GM23338 (cell line): ENCODE results near the gene PRRG3. TPM values are rescaled to one million over a fixed set of nuclear protein-coding genes. Genes with fewer than 3 reads are reported as not detected.

Source experiments
- ATAC-seq: fragments of 200-7000 bp; cut with Tn5 transposase; 3 replicates; pipeline ENCODE4 v1.9.1; 2020
- DNase-seq: peaks from one replicate; pipeline ENCODE4 v3.0.0-alpha.2; 2015; ENCODE audit warnings: low spot score
- H2AFZ ChIP-seq: fragments of 200-600 bp; sonication (generic); 2 replicates; pipeline ENCODE4 v1.8.0; 2016; ENCODE audit warnings: antibody characterized with exemption, mild to moderate bottlenecking, moderate library complexity
- H3F3A ChIP-seq: fragments of 200-600 bp; sonication (generic); replicated peaks from 2 replicates; pipeline ENCODE4 v1.8.0; 2017; ENCODE audit warnings: antibody characterized with exemption, mixed run types, low read depth
- H3K27ac ChIP-seq: fragments of 200-600 bp; sonication (generic); 2 replicates; pipeline ENCODE4 v1.6.1; 2016; ENCODE audit warnings: low read depth
- H3K27me3 ChIP-seq: fragments of 200-600 bp; sonication (generic); 2 replicates; pipeline ENCODE4 v1.8.0; 2016; ENCODE audit warnings: mild to moderate bottlenecking, mixed run types, moderate library complexity; ENCODE audit not compliant: insufficient read depth
- H3K36me3 ChIP-seq: fragments of 200-600 bp; sonication (generic); 2 replicates; pipeline ENCODE4 v1.8.0; 2016; ENCODE audit warnings: mild to moderate bottlenecking; ENCODE audit not compliant: insufficient read depth
- H3K4me1 ChIP-seq: fragments of 200-600 bp; sonication (generic); 2 replicates; pipeline ENCODE4 v1.8.0; 2016; ENCODE audit warnings: mild to moderate bottlenecking, moderate library complexity; ENCODE audit not compliant: insufficient read depth
- H3K4me2 ChIP-seq: fragments of 200-600 bp; sonication (generic); 2 replicates; pipeline ENCODE4 v1.7.1; 2017; ENCODE audit warnings: mixed run types
- H3K4me3 ChIP-seq: fragments of 200-600 bp; sonication (generic); 2 replicates; pipeline ENCODE4 v1.6.1; 2016; ENCODE audit warnings: mixed run types
- H3K79me2 ChIP-seq: fragments of 200-600 bp; sonication (generic); replicated peaks from 2 replicates; pipeline ENCODE4 v1.8.0; 2017; ENCODE audit warnings: mild to moderate bottlenecking; ENCODE audit not compliant: insufficient read depth
- H3K9me2 ChIP-seq: fragments of 200-600 bp; sonication (generic); 2 replicates; pipeline ENCODE4 v1.8.0; 2017; ENCODE audit not compliant: insufficient read depth
- H4K20me1 ChIP-seq: fragments of 200-600 bp; sonication (generic); replicated peaks from 2 replicates; pipeline ENCODE4 v1.8.0; 2017; ENCODE audit warnings: mild to moderate bottlenecking; ENCODE audit not compliant: insufficient read depth
- H3K27ac Mint-ChIP-seq: 2 replicates; pipeline ENCODE4 v1.8.0; 2020; ENCODE audit warnings: inconsistent platforms, mild to moderate bottlenecking, moderate library complexity, mixed read lengths
- H3K27me3 Mint-ChIP-seq: 3 replicates; pipeline ENCODE4 v1.8.0; 2022; ENCODE audit warnings: low read depth, mild to moderate bottlenecking, moderate library complexity, mixed read lengths, inconsistent platforms; ENCODE audit not compliant: insufficient read depth, poor library complexity
- H3K36me3 Mint-ChIP-seq: 3 replicates; pipeline ENCODE4 v1.8.0; 2021; ENCODE audit warnings: low read depth, mild to moderate bottlenecking, inconsistent platforms, moderate library complexity, mixed read lengths
- H3K4me1 Mint-ChIP-seq: 3 replicates; pipeline ENCODE4 v1.8.0; 2020; ENCODE audit warnings: mild to moderate bottlenecking, inconsistent platforms, mixed read lengths
- H3K4me3 Mint-ChIP-seq: 3 replicates; pipeline ENCODE4 v1.8.0; 2021; ENCODE audit warnings: moderate library complexity, mild to moderate bottlenecking, inconsistent platforms, mixed read lengths
- H3K9me3 Mint-ChIP-seq: 3 replicates; pipeline ENCODE4 v1.8.0; 2020; ENCODE audit warnings: moderate library complexity, mild to moderate bottlenecking, inconsistent platforms, mixed read lengths
- CREB1 ChIP-seq: fragments of 250-450 bp; sonication (Bioruptor Pico); IDR thresholded peaks from 2 replicates; pipeline ENCODE4 v1.5.0; 2020; ENCODE audit warnings: low read depth, mild to moderate bottlenecking, moderate library complexity
- EZH2 ChIP-seq: fragments of 200-600 bp; sonication (generic); IDR thresholded peaks from one replicate; pipeline ENCODE4 v1.8.0; 2017; ENCODE audit warnings: antibody characterized with exemption, mild to moderate bottlenecking, low read depth; ENCODE audit not compliant: unreplicated experiment
- EZH2phosphoT487 ChIP-seq: fragments of 200-600 bp; sonication (generic); IDR thresholded peaks from one replicate; pipeline ENCODE4 v1.8.1; 2018; ENCODE audit warnings: antibody characterized with exemption; ENCODE audit not compliant: unreplicated experiment
- JUNB ChIP-seq: IDR thresholded peaks from one replicate; pipeline ENCODE4 v1.6.1; 2016; ENCODE audit warnings: antibody characterized with exemption; ENCODE audit not compliant: unreplicated experiment
- NANOG ChIP-seq: IDR thresholded peaks from 2 replicates; pipeline ENCODE4 v1.6.1; 2016; ENCODE audit warnings: antibody characterized with exemption, borderline replicate concordance
- POLR2AphosphoS5 ChIP-seq: IDR thresholded peaks from 2 replicates; pipeline ENCODE4 v1.6.1; 2016; ENCODE audit warnings: antibody characterized with exemption, low read depth
- STAT1 ChIP-seq: IDR thresholded peaks from one replicate; pipeline ENCODE4 v1.6.1; 2016; ENCODE audit warnings: antibody characterized with exemption; ENCODE audit not compliant: unreplicated experiment
- ZNF114 ChIP-seq: fragments of 250-450 bp; sonication (Bioruptor Pico); IDR thresholded peaks from 2 replicates; pipeline ENCODE4 v1.5.0; 2020; ENCODE audit warnings: mild to moderate bottlenecking, moderate library complexity
- ZNF331 ChIP-seq: fragments of 250-450 bp; sonication (Bioruptor Pico); IDR thresholded peaks from 2 replicates; pipeline ENCODE4 v1.5.0; 2020; ENCODE audit warnings: low read depth, mild to moderate bottlenecking, moderate library complexity
- polyA plus RNA-seq: library from polyadenylated mRNA; unstranded; fragments of >200 nt; fragmentation: Nextera tagmentation; extraction: Ambion mirVana; gene quantifications from 2 replicates; pipeline ENCODE4 v1.2.1, GENCODE V29; 2016
- total RNA-seq: library from RNA; depleted of rRNA; stranded (reverse); fragments of >200 nt; shearing (Covaris generic); gene quantifications from 2 replicates; pipeline ENCODE4 v1.2.3, GENCODE V29; 2014
- TF ChIP-seq, protein P1 (sequence below): fragments of 250-450 bp; sonication (Bioruptor Pico); IDR thresholded peaks from 2 replicates; pipeline ENCODE4 v1.5.0; 2020; ENCODE audit warnings: mild to moderate bottlenecking, moderate library complexity
- TF ChIP-seq, protein P2 (sequence below): IDR thresholded peaks from 2 replicates; pipeline ENCODE4 v1.6.1; 2016; ENCODE audit warnings: antibody characterized with exemption
- TF ChIP-seq, protein P3 (sequence below), 2 experiments: fragments of 200-600 bp in 1 of 2; sonication (generic) in 1 of 2; conservative IDR thresholded peaks; 2 replicates each; pipeline versions ENCODE4 v1.5.1 to v1.6.1; 2016 to 2017; ENCODE audit warnings: antibody characterized with exemption in 2 of 2, low read depth in 2 of 2, mild to moderate bottlenecking in 2 of 2, moderate library complexity in 1 of 2
- TF ChIP-seq, protein P4 (sequence below): IDR thresholded peaks from one replicate; pipeline ENCODE4 v1.6.1; 2018; ENCODE audit warnings: antibody characterized with exemption; ENCODE audit not compliant: unreplicated experiment

PRRG3 gene
- total and polyA plus RNA-seq, 2 experiments from 2014 or later: 5.0 to 10.6 TPM

DNA sequence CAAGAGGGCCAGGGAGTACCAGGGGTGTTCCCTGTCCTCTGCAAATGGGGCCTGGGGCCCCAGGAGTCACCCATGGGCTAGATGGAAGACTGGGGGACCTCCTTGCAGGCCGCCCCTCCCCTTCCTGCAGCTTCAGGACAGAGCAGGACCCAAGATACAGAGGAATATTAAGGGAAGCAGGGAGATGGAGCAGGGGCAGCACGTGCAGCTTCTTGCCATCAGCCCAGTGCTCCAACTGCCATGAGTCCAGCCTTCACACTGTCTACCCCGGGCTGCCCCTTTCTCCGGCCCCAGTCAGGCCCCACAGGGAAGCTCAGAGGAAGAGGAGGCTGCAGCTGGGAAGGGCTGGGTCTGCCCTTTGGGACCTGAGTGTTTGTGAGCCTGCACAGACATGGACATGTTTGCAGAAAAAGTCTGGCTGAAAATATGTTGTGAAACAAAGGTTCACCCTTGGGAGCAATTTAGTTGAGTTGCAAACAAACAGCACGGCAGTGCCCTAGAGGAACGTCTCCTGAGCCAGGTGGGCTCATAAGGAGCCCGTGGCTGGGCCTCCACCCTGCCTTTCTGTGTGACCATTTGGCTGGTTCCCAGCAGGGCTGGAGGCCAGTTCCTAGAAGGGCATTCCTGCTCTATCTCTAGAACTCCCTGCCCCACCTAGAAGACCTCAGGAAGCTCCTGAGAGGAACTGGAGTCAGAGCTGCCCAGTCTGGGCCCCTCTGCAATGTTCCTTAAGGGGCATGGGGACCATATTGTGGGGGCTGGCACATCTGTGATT, 29.5 kb downstream of the PRRG3 start:
- Histone ChIP-seq H3K4me3 (no peak overlapping the region), H3K4me2 (no peak overlapping the region), H3K27ac (no peak overlapping the region), H3K4me1 (no peaks in the 10 kb centered on the region), H3K9me2 (no peaks in the 10 kb centered on the region), H3F3A (no peaks in the 10 kb centered on the region), H3K36me3 (no peaks in the 10 kb centered on the region), H3K79me2 (no peaks in the 10 kb centered on the region), H2AFZ (no peak overlapping the region), H3K27me3 (no peaks in the 10 kb centered on the region), H4K20me1 (no peaks in the 10 kb centered on the region)
- no peaks in the 10 kb centered on the region for H3K36me3 Mint-ChIP-seq
- ATAC-seq (no peak), DNase-seq (no peak)
- TF ChIP-seq EZH2 (no peak), EZH2phosphoT487 (no peak), POLR2AphosphoS5 (no peak), NANOG (no peak), STAT1 (no peak), ZNF331 (CRISPR knock-in tag) (no peak), CREB1 (no peak), JUNB (no peak), ZNF114 (CRISPR knock-in tag) (no peak)
- TF ChIP-seq, protein P1, sequence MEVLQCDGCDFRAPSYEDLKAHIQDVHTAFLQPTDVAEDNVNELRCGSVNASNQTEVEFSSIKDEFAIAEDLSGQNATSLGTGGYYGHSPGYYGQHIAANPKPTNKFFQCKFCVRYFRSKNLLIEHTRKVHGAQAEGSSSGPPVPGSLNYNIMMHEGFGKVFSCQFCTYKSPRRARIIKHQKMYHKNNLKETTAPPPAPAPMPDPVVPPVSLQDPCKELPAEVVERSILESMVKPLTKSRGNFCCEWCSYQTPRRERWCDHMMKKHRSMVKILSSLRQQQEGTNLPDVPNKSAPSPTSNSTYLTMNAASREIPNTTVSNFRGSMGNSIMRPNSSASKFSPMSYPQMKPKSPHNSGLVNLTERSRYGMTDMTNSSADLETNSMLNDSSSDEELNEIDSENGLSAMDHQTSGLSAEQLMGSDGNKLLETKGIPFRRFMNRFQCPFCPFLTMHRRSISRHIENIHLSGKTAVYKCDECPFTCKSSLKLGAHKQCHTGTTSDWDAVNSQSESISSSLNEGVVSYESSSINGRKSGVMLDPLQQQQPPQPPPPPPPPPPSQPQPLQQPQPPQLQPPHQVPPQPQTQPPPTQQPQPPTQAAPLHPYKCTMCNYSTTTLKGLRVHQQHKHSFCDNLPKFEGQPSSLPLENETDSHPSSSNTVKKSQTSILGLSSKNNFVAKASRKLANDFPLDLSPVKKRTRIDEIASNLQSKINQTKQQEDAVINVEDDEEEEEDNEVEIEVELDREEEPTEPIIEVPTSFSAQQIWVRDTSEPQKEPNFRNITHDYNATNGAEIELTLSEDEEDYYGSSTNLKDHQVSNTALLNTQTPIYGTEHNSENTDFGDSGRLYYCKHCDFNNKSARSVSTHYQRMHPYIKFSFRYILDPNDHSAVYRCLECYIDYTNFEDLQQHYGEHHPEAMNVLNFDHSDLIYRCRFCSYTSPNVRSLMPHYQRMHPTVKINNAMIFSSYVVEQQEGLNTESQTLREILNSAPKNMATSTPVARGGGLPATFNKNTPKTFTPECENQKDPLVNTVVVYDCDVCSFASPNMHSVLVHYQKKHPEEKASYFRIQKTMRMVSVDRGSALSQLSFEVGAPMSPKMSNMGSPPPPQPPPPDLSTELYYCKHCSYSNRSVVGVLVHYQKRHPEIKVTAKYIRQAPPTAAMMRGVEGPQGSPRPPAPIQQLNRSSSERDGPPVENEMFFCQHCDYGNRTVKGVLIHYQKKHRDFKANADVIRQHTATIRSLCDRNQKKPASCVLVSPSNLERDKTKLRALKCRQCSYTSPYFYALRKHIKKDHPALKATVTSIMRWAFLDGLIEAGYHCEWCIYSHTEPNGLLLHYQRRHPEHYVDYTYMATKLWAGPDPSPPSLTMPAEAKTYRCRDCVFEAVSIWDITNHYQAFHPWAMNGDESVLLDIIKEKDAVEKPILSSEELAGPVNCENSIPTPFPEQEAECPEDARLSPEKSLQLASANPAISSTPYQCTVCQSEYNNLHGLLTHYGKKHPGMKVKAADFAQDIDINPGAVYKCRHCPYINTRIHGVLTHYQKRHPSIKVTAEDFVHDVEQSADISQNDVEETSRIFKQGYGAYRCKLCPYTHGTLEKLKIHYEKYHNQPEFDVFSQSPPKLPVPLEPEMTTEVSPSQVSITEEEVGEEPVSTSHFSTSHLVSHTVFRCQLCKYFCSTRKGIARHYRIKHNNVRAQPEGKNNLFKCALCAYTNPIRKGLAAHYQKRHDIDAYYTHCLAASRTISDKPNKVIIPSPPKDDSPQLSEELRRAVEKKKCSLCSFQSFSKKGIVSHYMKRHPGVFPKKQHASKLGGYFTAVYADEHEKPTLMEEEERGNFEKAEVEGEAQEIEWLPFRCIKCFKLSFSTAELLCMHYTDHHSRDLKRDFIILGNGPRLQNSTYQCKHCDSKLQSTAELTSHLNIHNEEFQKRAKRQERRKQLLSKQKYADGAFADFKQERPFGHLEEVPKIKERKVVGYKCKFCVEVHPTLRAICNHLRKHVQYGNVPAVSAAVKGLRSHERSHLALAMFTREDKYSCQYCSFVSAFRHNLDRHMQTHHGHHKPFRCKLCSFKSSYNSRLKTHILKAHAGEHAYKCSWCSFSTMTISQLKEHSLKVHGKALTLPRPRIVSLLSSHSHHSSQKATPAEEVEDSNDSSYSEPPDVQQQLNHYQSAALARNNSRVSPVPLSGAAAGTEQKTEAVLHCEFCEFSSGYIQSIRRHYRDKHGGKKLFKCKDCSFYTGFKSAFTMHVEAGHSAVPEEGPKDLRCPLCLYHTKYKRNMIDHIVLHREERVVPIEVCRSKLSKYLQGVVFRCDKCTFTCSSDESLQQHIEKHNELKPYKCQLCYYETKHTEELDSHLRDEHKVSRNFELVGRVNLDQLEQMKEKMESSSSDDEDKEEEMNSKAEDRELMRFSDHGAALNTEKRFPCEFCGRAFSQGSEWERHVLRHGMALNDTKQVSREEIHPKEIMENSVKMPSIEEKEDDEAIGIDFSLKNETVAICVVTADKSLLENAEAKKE (CRISPR knock-in tag): no peak
- TF ChIP-seq, protein P2, sequence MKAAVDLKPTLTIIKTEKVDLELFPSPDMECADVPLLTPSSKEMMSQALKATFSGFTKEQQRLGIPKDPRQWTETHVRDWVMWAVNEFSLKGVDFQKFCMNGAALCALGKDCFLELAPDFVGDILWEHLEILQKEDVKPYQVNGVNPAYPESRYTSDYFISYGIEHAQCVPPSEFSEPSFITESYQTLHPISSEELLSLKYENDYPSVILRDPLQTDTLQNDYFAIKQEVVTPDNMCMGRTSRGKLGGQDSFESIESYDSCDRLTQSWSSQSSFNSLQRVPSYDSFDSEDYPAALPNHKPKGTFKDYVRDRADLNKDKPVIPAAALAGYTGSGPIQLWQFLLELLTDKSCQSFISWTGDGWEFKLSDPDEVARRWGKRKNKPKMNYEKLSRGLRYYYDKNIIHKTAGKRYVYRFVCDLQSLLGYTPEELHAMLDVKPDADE: no peak
- TF ChIP-seq, protein P3, sequence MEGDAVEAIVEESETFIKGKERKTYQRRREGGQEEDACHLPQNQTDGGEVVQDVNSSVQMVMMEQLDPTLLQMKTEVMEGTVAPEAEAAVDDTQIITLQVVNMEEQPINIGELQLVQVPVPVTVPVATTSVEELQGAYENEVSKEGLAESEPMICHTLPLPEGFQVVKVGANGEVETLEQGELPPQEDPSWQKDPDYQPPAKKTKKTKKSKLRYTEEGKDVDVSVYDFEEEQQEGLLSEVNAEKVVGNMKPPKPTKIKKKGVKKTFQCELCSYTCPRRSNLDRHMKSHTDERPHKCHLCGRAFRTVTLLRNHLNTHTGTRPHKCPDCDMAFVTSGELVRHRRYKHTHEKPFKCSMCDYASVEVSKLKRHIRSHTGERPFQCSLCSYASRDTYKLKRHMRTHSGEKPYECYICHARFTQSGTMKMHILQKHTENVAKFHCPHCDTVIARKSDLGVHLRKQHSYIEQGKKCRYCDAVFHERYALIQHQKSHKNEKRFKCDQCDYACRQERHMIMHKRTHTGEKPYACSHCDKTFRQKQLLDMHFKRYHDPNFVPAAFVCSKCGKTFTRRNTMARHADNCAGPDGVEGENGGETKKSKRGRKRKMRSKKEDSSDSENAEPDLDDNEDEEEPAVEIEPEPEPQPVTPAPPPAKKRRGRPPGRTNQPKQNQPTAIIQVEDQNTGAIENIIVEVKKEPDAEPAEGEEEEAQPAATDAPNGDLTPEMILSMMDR (conservative IDR thresholded peaks at IDR 0.05; ENCODE audit: low read depth in 2 of 2): no peak
- TF ChIP-seq, protein P4, sequence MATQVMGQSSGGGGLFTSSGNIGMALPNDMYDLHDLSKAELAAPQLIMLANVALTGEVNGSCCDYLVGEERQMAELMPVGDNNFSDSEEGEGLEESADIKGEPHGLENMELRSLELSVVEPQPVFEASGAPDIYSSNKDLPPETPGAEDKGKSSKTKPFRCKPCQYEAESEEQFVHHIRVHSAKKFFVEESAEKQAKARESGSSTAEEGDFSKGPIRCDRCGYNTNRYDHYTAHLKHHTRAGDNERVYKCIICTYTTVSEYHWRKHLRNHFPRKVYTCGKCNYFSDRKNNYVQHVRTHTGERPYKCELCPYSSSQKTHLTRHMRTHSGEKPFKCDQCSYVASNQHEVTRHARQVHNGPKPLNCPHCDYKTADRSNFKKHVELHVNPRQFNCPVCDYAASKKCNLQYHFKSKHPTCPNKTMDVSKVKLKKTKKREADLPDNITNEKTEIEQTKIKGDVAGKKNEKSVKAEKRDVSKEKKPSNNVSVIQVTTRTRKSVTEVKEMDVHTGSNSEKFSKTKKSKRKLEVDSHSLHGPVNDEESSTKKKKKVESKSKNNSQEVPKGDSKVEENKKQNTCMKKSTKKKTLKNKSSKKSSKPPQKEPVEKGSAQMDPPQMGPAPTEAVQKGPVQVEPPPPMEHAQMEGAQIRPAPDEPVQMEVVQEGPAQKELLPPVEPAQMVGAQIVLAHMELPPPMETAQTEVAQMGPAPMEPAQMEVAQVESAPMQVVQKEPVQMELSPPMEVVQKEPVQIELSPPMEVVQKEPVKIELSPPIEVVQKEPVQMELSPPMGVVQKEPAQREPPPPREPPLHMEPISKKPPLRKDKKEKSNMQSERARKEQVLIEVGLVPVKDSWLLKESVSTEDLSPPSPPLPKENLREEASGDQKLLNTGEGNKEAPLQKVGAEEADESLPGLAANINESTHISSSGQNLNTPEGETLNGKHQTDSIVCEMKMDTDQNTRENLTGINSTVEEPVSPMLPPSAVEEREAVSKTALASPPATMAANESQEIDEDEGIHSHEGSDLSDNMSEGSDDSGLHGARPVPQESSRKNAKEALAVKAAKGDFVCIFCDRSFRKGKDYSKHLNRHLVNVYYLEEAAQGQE: no peak
- no peak overlapping the region for H3K27ac Mint-ChIP-seq
- H3K27me3 Mint-ChIP-seq: peaks cover 2% of the 10 kb centered on the region
- H3K9me3 Mint-ChIP-seq: no peaks in the 10 kb centered on the region; the same call in 2 of the 3 replicates
- H3K4me1 Mint-ChIP-seq: peaks cover 7% of the 10 kb centered on the region; the same call in 2 of the 3 replicates
- H3K4me3 Mint-ChIP-seq: no peak overlapping the region
